K562 (cell line): ENCODE results near the gene CACNA1I. TPM values are rescaled to one million over a fixed set of nuclear protein-coding genes. Genes with fewer than 3 reads are reported as not detected.
A peak's percentile ranks its signal among the peaks of the same experiment; 100 is the strongest.

Experiments used
- ATAC-seq: fragments of 200-7000 bp; cut with Tn5 transposase; 3 replicates; pipeline ENCODE4 v1.9.1; 2020; ENCODE audit warnings: moderate library complexity
- BruUV-seq: library from RNA; stranded (reverse); fragments of 400-500 nt; replicated peaks from 2 replicates; lab custom pipeline; 2021; lab: Mats Ljungman, UMichigan
- CTCF ChIA-PET: fragments of 300-600 bp; formaldehyde crosslinking; extraction: SDS; loops from one replicate; lab custom pipeline; 2021; ENCODE audit warnings: low intra/inter-chr PET ratio; lab: Yijun Ruan, JAX
- POLR2A ChIA-PET: fragments of 300-600, 350-650 bp; sonication (Branson Sonifier 250); formaldehyde crosslinking; extraction: SDS; loops from one replicate; lab custom pipeline; 2021; ENCODE audit warnings: antibody characterized with exemption, inconsistent platforms; lab: Yijun Ruan, JAX
- DNase-seq, 4 experiments: peaks; one replicate each; pipeline versions ENCODE4 v3.0.0 to v3.0.0-alpha.2; 2011 to 2018; ENCODE audit warnings: low spot score in 3 of 4, mixed read lengths in 3 of 4; ENCODE audit errors: extremely low read depth in 1 of 4
- FAIRE-seq: peaks from 2 replicates; lab custom pipeline; 2011; peaks lifted over from hg19 to GRCh38; lab: Jason Lieb, UNC
- H2AFZ ChIP-seq: 2 replicates; pipeline ENCODE4 v1.6.0; 2011; ENCODE audit warnings: low read depth, low read length, control low read depth, inconsistent platforms
- H3K27ac ChIP-seq: fragments of 200-600 bp; 3 replicates; pipeline ENCODE4 v1.8.0; 2011; ENCODE audit warnings: low read depth, mild to moderate bottlenecking, control low read depth, inconsistent platforms, low read length, moderate library complexity, mixed read lengths; ENCODE audit errors: extremely low read depth
- H3K27me3 ChIP-seq, 2 experiments: fragments of 300-600 bp in 1 of 2; 2 replicates in 1 of 2; 3 replicates in 1 of 2; pipeline versions ENCODE4 v1.6.0 to v1.8.0; 2011; ENCODE audit warnings: inconsistent platforms in 2 of 2, low read length in 2 of 2, mild to moderate bottlenecking in 1 of 2, mixed read lengths in 1 of 2, moderate library complexity in 1 of 2; ENCODE audit not compliant: control insufficient read depth in 2 of 2, insufficient read depth in 2 of 2
- H3K36me3 ChIP-seq: fragments of 300-600 bp; 3 replicates; pipeline ENCODE4 v1.8.0; 2011; ENCODE audit warnings: mild to moderate bottlenecking, low read length, inconsistent platforms; ENCODE audit not compliant: control insufficient read depth, insufficient read depth
- H3K4me1 ChIP-seq, 2 experiments: fragments of 200-600 bp in 1 of 2; replicated peaks in 1 of 2; 2 replicates in 1 of 2; 3 replicates in 1 of 2; pipeline versions ENCODE4 v1.5.1 to v1.8.0; 2011; ENCODE audit warnings: inconsistent platforms in 2 of 2, low read length in 2 of 2, mild to moderate bottlenecking in 1 of 2, mixed read lengths in 1 of 2, moderate library complexity in 1 of 2; ENCODE audit not compliant: control insufficient read depth in 2 of 2, insufficient read depth in 2 of 2
- H3K4me2 ChIP-seq: 2 replicates; pipeline ENCODE4 v1.6.1; 2011; ENCODE audit warnings: low read length, control low read depth, inconsistent platforms, mixed read lengths; ENCODE audit not compliant: insufficient read depth
- H3K4me3 ChIP-seq: fragments of 200-600 bp; sonication (generic), shearing (Covaris generic); 2 replicates; pipeline ENCODE4 v1.5.1; 2016; ENCODE audit warnings: control low read depth, inconsistent platforms
- H3K79me2 ChIP-seq: fragments of 200-600 bp; 3 replicates; pipeline ENCODE4 v1.8.0; 2011; ENCODE audit warnings: low read length, inconsistent platforms; ENCODE audit not compliant: control insufficient read depth, insufficient read depth
- H3K9ac ChIP-seq, 2 experiments: 2 replicates each; pipeline versions ENCODE4 v1.6.0 to v1.6.1; 2011; ENCODE audit warnings: low read depth in 2 of 2, low read length in 2 of 2, control low read depth in 1 of 2, inconsistent platforms in 1 of 2, mild to moderate bottlenecking in 1 of 2, mixed read lengths in 1 of 2; ENCODE audit not compliant: insufficient read depth in 1 of 2
- H3K9me1 ChIP-seq: one replicate; pipeline ENCODE4 v1.6.0; 2011; ENCODE audit warnings: inconsistent platforms, mild to moderate bottlenecking, low read length, moderate library complexity; ENCODE audit not compliant: control insufficient read depth, insufficient read depth
- H3K9me3 ChIP-seq: replicated peaks from 2 replicates; pipeline ENCODE4 v1.5.1; 2011; ENCODE audit warnings: low read depth, low read length, inconsistent platforms; ENCODE audit not compliant: control insufficient read depth, insufficient read depth
- H4K20me1 ChIP-seq: replicated peaks from 2 replicates; pipeline ENCODE4 v1.6.1; 2011; ENCODE audit warnings: low read length, inconsistent platforms, mixed read lengths; ENCODE audit not compliant: control insufficient read depth, insufficient read depth
- BDP1 ChIP-seq: IDR thresholded peaks from 3 replicates; pipeline ENCODE4 v1.6.1; 2011; ENCODE audit not compliant: insufficient read length, insufficient read depth
- BHLHE40 ChIP-seq: IDR thresholded peaks from 2 replicates; pipeline ENCODE4 v1.6.1; 2011; ENCODE audit warnings: low read length, improper control_type of control experiment
- CEBPB ChIP-seq: fragments of 450-650 bp; IDR thresholded peaks from 2 replicates; pipeline ENCODE4 v1.6.1; 2016; ENCODE audit warnings: missing genetic modification characterization, missing compliant biosample characterization
- MYNN ChIP-seq, 2 experiments: sonication (generic); formaldehyde crosslinking in 1 of 2; IDR thresholded peaks; 2 replicates each; pipeline versions ENCODE4 v1.5.0 to v1.6.1; 2016 to 2020; ENCODE audit warnings: antibody characterized with exemption in 1 of 2, missing genetic modification reagents in 1 of 2
- NFYB ChIP-seq: IDR thresholded peaks from 2 replicates; pipeline ENCODE4 v1.6.1; 2011; ENCODE audit warnings: mild to moderate bottlenecking, moderate library complexity; ENCODE audit not compliant: insufficient read length; ENCODE audit errors: extremely low read depth
- NR2F6 ChIP-seq: fragments of 450-650 bp; formaldehyde crosslinking; IDR thresholded peaks from 2 replicates; pipeline ENCODE4 v1.4.0; 2020; ENCODE audit warnings: mild to moderate bottlenecking
- POLR2G ChIP-seq: fragments of 200-400 bp; formaldehyde crosslinking; IDR thresholded peaks from 2 replicates; pipeline ENCODE4 v1.6.1; 2017; ENCODE audit warnings: low read depth, mild to moderate bottlenecking, antibody characterized with exemption, low read length, moderate library complexity
- RBBP5 ChIP-seq: fragments of 200-600 bp; sonication (generic); IDR thresholded peaks from 2 replicates; pipeline ENCODE4 v1.6.1; 2012; ENCODE audit warnings: borderline replicate concordance, mild to moderate bottlenecking, low read length, control low read depth, inconsistent platforms; ENCODE audit not compliant: insufficient read depth, poor library complexity, severe bottlenecking
- RBFOX2 ChIP-seq: fragments of 200-400 bp; formaldehyde crosslinking; IDR thresholded peaks from 2 replicates; pipeline ENCODE4 v1.6.1; 2017; ENCODE audit warnings: low read depth, mild to moderate bottlenecking, low read length, moderate library complexity
- SNAPC5 ChIP-seq: fragments of 250-450 bp; sonication (Bioruptor Pico); IDR thresholded peaks from 2 replicates; pipeline ENCODE4 v1.8.0; 2021; ENCODE audit warnings: moderate library complexity, mild to moderate bottlenecking, inconsistent platforms
- USF1 ChIP-seq: sonication (generic); formaldehyde crosslinking; IDR thresholded peaks from 2 replicates; pipeline ENCODE4 v1.9.0; 2022; ENCODE audit warnings: mild to moderate bottlenecking, missing genetic modification reagents
- ZBTB8A ChIP-seq: fragments of 450-650 bp; IDR thresholded peaks from 2 replicates; pipeline ENCODE4 v1.6.1; 2018; ENCODE audit warnings: mild to moderate bottlenecking, moderate library complexity; ENCODE audit not compliant: partially characterized antibody
- ZNF263 ChIP-seq: sonication (generic); formaldehyde crosslinking; IDR thresholded peaks from 2 replicates; pipeline ENCODE4 v1.8.0; 2022; ENCODE audit warnings: mild to moderate bottlenecking, missing genetic modification reagents, borderline replicate concordance
- ZNF57 ChIP-seq: fragments of 450-650 bp; formaldehyde crosslinking; IDR thresholded peaks from 2 replicates; pipeline ENCODE4 v1.4.0; 2020; ENCODE audit warnings: mild to moderate bottlenecking, moderate library complexity
- WGBS: fragments of 100-300 bp; shearing (Covaris generic); methylation state at CpG from one replicate; pipeline ENCODE4 v1.1.6; 2016; ENCODE audit warnings: low coverage, mixed read lengths; ENCODE audit not compliant: insufficient coverage; ENCODE audit errors: missing lambda C conversion rate; 5-methylcytosine and 5-hydroxymethylcytosine counted together
- in situ Hi-C: fragments of 300-500 bp; cut with MboI; formaldehyde crosslinking; loops from 4 replicates; pipeline ENCODE4 v1.15.0; 2018; ENCODE audit warnings: inconsistent platforms, mixed read lengths
- intact Hi-C: fragments of 100-400 bp; cut with micrococcal nuclease; formaldehyde crosslinking; loops from 2 replicates; pipeline ENCODE4 v1.14.2; 2022
- polyA plus RNA-seq, 8 experiments: library from polyadenylated mRNA; depleted of rRNA in 4 of 8; stranded (reverse) in 5 of 8; unstranded in 3 of 8; fragments of >200 nt; fragmentation: Nextera tagmentation in 2 of 8; fragmentation: Illumina TruSeq in 1 of 8; extraction: Ambion mirVana in 2 of 8; extraction: Trizol in 1 of 8; gene quantifications; 2 replicates each; pipeline versions ENCODE4 v1.2.1 to v1.2.3, GENCODE V29; 2011 to 2014; ENCODE audit warnings: inconsistent platforms in 1 of 8, missing spikeins in 1 of 8
- total RNA-seq, 7 experiments: library from RNA; depleted of rRNA in 6 of 7; stranded (reverse); fragments of >200 nt in 6 of 7; fragmentation: Illumina TruSeq in 2 of 7; extraction: Trizol in 2 of 7; gene quantifications; 2 replicates each; pipeline versions ENCODE4 v1.2.1 to v1.2.3, GENCODE V29; 2011 to 2021; ENCODE audit warnings: low replicate concordance in 1 of 7
- TF ChIP-seq, protein P1 (sequence below): IDR thresholded peaks from 3 replicates; pipeline ENCODE4 v1.6.1; 2011; ENCODE audit warnings: borderline replicate concordance, mild to moderate bottlenecking, moderate library complexity; ENCODE audit not compliant: insufficient read length; ENCODE audit errors: extremely low read depth

The CACNA1I gene
- total and polyA plus RNA-seq, 9 of the 15 experiments (the other 6 are each of a cell fraction or from before 2014, with no cell fraction given): 0.01 to 0.79 (median 0.32) TPM; not detected in 1

DNA sequence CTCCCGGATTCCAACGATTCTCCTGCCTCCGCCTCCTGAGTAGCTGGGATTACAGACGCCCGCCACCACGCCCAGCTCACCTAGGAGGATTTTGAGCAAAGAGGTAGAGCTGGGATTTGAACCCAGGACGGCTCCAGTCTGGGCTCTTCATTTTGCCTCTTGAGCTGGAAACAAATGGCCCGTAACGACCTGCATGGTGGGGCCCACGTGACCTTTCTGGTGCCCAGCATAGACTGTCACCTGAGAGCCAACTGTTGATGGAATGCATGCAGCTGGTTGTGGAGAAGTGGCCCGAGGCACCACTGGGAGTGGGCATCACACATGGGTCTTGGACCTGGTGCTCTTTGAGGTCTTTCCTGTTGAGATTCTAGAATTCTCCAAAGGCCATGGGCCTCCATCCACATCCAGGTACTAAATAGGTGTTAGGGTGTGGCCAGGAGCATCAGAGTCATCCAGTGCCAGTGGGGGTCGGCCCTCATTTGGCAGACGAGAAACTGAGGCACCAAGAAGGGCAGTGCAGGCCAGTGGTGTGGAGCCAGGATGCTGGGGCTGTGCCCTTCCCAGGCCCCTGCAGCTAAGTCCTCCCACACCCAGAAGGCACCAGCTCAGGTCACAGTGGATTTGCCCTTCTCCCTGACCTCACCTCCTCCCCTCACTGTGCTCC lies 46.3 kb upstream of the CACNA1I start:
- POLR2A ChIA-PET: interaction anchor here (0.5 to 6.1 kb wide), 18 partner anchors 8 to 520 kb away, joined by 3 to 106 read pairs (median 5); partner anchors contain the start of genes MIEF1, RPL3 and RPS19BP1
- peaks cover 59% of the 10 kb centered on the region for H3K36me3 ChIP-seq
- intact Hi-C loops: loop anchor here (10.0 kb wide), 1 partner anchor 349 kb away; no protein-coding TSS in a partner anchor

More for the DNA sequence above, 46.3 kb upstream of the CACNA1I start:
- Histone ChIP-seq H3K9me3 (no peaks in the 10 kb centered on the region), H3K4me1 (peaks cover 14 to 52% of the 10 kb centered on the region in 2 experiments; a peak in 4 of 5 replicates), H3K9me1 (no peaks in the 10 kb centered on the region), H3K4me3 (no peak overlapping the region), H4K20me1 (peaks cover 28% of the 10 kb centered on the region), H3K4me2 (no peak overlapping the region), H2AFZ (no peak overlapping the region), H3K27ac (no peak overlapping the region; the same call in 2 of the 3 replicates), H3K79me2 (peaks cover 61% of the 10 kb centered on the region), H3K27me3 (no peaks in the 10 kb centered on the region), H3K9ac (no peak overlapping the region)
- TF ChIP-seq, protein P1, sequence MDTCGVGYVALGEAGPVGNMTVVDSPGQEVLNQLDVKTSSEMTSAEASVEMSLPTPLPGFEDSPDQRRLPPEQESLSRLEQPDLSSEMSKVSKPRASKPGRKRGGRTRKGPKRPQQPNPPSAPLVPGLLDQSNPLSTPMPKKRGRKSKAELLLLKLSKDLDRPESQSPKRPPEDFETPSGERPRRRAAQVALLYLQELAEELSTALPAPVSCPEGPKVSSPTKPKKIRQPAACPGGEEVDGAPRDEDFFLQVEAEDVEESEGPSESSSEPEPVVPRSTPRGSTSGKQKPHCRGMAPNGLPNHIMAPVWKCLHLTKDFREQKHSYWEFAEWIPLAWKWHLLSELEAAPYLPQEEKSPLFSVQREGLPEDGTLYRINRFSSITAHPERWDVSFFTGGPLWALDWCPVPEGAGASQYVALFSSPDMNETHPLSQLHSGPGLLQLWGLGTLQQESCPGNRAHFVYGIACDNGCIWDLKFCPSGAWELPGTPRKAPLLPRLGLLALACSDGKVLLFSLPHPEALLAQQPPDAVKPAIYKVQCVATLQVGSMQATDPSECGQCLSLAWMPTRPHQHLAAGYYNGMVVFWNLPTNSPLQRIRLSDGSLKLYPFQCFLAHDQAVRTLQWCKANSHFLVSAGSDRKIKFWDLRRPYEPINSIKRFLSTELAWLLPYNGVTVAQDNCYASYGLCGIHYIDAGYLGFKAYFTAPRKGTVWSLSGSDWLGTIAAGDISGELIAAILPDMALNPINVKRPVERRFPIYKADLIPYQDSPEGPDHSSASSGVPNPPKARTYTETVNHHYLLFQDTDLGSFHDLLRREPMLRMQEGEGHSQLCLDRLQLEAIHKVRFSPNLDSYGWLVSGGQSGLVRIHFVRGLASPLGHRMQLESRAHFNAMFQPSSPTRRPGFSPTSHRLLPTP: no peak
- TF ChIP-seq ZNF263 (CRISPR knock-in tag) (peak; percentile 92), NFYB (no peak), ZNF57 (CRISPR knock-in tag) (no peak), RBBP5 (no peak), USF1 (CRISPR knock-in tag) (no peak), BDP1 (no peak), POLR2G (peak; percentile 69), RBFOX2 (peak; percentile 58; the same call in 1 of the 2 replicates), MYNN (IDR thresholded peaks at IDR 0.05) (peak; percentile 11; the same call in 1 of the 2 replicates), MYNN (CRISPR knock-in tag; IDR thresholded peaks at IDR 0.05) (no peak), ZBTB8A (no peak), NR2F6 (CRISPR knock-in tag) (no peak), CEBPB (no peak), BHLHE40 (no peak), SNAPC5 (CRISPR knock-in tag) (no peak)
- in situ Hi-C loops: no loop called here
- WGBS: 86% methylated on average over 8 of the region's 13 CpGs
- FAIRE-seq: no peak
- CTCF ChIA-PET: interaction anchor here (0.6 kb wide), 1 partner anchor 655 kb away, joined by 5 read pairs; no protein-coding TSS in a partner anchor
- no peak for ATAC-seq
- no peak for DNase-seq
- BruUV-seq: no TSS peak
